ENCODE measurements around the gene XXYLT1. TPM values are rescaled to one million over a fixed set of nuclear protein-coding genes. Genes with fewer than 3 reads are reported as not detected.

XXYLT1 gene
- total and polyA plus RNA-seq, 7 donors: 2.5 to 13.8 (median 11.1) TPM

DNA sequence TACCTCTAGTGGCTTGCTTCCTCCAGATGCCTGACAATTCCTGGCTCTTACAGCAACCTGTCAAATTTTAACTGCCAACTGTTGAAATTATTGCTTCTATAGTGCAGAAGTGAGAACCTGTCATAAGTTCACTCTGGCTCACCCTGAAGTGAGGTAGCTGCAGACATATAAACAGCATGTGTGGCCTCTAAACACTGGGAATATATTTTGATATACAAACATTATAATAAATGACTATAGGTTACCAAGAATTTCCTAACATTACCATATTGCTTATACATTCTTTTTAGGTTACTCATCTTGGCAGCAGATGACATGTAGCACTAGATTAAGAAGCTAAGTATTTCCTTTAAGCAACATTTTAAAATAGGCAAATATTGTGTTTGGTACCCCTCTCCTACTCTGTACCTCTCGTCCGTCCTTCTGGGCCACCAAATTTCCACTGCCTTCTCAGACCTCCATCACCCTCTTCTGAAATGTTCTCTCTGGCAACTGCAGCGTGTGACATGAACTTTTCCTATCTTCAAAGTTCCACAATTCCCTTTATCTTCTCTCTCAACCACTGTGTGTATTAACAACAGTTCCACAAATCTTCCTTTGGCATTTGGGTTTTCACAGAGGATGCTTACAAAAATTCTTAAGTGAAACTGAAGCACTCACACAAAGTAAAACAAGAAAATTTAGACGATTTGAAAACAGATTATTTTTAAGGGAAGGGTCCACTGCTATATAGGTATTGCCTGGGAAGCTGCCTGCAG lies 15.3 kb upstream of the XXYLT1 start:
- Histone ChIP-seq H3K4me1 (no peaks in the 10 kb centered on the region), H3K27me3 (no peaks in the 10 kb centered on the region), H3K9me3 (no peaks in the 10 kb centered on the region), H3K27ac (no peak overlapping the region), H3K4me3 (no peak overlapping the region), H3K36me3 (peaks cover 0 to 87% (median 11%) of the 10 kb centered on the region in 4 donors)
- WGBS, 2 donors: 24 to 61% methylated on average over 4 of the region's 4 CpGs
- DNase-seq: no peak
- TF ChIP-seq EP300 (IDR thresholded peaks at IDR 0.05) (no peak), CTCF (IDR thresholded peaks at IDR 0.05) (no peak), POLR2AphosphoS5 (IDR thresholded peaks at IDR 0.05) (no peak), POLR2A (IDR thresholded peaks at IDR 0.05) (no peak)
- intact Hi-C loops (cut with DNase I): no loop called here

DNA sequence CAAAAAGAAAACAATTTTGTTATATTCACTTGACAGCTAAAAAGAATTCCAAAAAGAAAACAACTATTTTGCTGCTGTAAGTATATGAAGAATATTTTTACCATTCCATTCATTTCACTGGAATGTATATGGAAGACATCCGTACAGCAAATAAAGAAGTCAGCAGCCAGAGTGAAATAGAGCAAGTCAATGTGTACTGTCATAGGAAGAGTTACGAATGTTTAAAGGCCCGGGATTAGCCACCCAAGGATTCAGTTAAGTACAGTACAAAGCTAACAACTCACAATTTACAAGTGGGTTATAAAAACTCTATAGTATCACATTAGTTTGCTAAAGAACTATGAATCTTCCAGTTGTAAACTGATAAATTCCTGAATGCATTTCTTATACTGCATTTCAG lies 14.4 kb upstream of the XXYLT1 start:
- 19 to 63% methylated on average over 3 of the region's 3 CpGs for WGBS, 2 donors
- DNase-seq: no peak
- TF ChIP-seq POLR2A (IDR thresholded peaks at IDR 0.05) (no peak), POLR2AphosphoS5 (IDR thresholded peaks at IDR 0.05) (no peak), CTCF (IDR thresholded peaks at IDR 0.05) (no peak), EP300 (IDR thresholded peaks at IDR 0.05) (no peak)
- no peak overlapping the region for H3K4me3 ChIP-seq
- H3K9me3 ChIP-seq: no peaks in the 10 kb centered on the region
- no peaks in the 10 kb centered on the region for H3K4me1 ChIP-seq
- intact Hi-C loops (cut with DNase I): no loop called here
- H3K27ac ChIP-seq: no peak overlapping the region
- H3K36me3 ChIP-seq: peaks cover 0 to 79% (median 10%) of the 10 kb centered on the region in 4 donors
- H3K27me3 ChIP-seq: no peaks in the 10 kb centered on the region

- no peak overlapping the region for H3K4me3 ChIP-seq
- H3K27me3 ChIP-seq: no peaks in the 10 kb centered on the region
- no peak overlapping the region for H3K27ac ChIP-seq
- WGBS, 2 donors: 18 to 60% methylated on average over 3 of the region's 3 CpGs
- no peaks in the 10 kb centered on the region for H3K4me1 ChIP-seq
- no peaks in the 10 kb centered on the region for H3K9me3 ChIP-seq
- TF ChIP-seq POLR2A (IDR thresholded peaks at IDR 0.05): no peak
- TF ChIP-seq POLR2AphosphoS5 (IDR thresholded peaks at IDR 0.05): no peak
- TF ChIP-seq EP300 (IDR thresholded peaks at IDR 0.05): no peak
- no peak for TF ChIP-seq CTCF (IDR thresholded peaks at IDR 0.05)
- H3K36me3 ChIP-seq: peaks cover 0 to 74% (median 10%) of the 10 kb centered on the region in 4 donors
- DNase-seq: no peak
- intact Hi-C loops (cut with DNase I): no loop called here
Observed at GRCh38 chr3:195284842-195285241, 13.9 kb upstream of the XXYLT1 start.

DNA sequence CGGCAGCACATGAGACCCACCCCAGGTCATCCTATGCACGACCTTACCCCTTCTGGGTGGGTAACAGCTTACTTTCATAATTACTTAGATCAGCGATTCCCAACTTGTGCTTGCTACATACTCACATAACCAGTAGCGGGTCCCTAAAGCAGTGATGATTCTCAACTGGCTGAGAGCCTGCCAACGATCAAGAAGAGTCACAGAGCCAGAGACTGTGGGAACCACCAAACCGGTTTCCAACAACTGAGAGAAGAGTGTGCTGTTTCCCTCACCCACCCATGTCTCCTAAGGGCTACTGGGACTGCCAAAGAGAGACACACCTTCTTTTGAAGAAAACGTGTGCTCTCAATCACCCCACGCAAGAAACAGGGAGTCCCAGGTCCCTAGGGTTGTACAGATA lies 12.0 kb upstream of the XXYLT1 start:
- no peaks in the 10 kb centered on the region for H3K9me3 ChIP-seq
- WGBS, 2 donors: 13 to 56% methylated on average over 8 of the region's 8 CpGs
- DNase-seq: no peak
- TF ChIP-seq CTCF (IDR thresholded peaks at IDR 0.05): no peak
- no peak for TF ChIP-seq POLR2AphosphoS5 (IDR thresholded peaks at IDR 0.05)
- TF ChIP-seq POLR2A (IDR thresholded peaks at IDR 0.05): no peak
- TF ChIP-seq EP300 (IDR thresholded peaks at IDR 0.05): no peak
- no peaks in the 10 kb centered on the region for H3K27me3 ChIP-seq
- no peaks in the 10 kb centered on the region for H3K4me1 ChIP-seq
- H3K4me3 ChIP-seq: no peak overlapping the region
- no peak overlapping the region for H3K27ac ChIP-seq
- intact Hi-C loops (cut with DNase I): no loop called here
- H3K36me3 ChIP-seq: peaks cover 0 to 66% (median 5%) of the 10 kb centered on the region in 4 donors
